ENCODE results near the gene MYMX.

Gene MYMX

GRCh38 chr6:44266347-44266746, 49.6 kb downstream of the MYMX start:
- TF ChIP-seq CTCF (IDR thresholded peaks at IDR 0.05; ENCODE audit: low read depth, low read length, missing control alignments) = no peak
- H3K4me3 ChIP-seq (replicated peaks; ENCODE audit: low read depth, low read length) = no peak overlapping the region
- no peak for DNase-seq (ENCODE audit: extremely low read depth, low read depth)

GRCh38 chr6:44267252-44267651, 50.5 kb downstream of the MYMX start:
- no peak for TF ChIP-seq CTCF (IDR thresholded peaks at IDR 0.05; ENCODE audit: low read depth, low read length, missing control alignments)
- H3K4me3 ChIP-seq (replicated peaks; ENCODE audit: low read depth, low read length) = no peak overlapping the region
- no peak for DNase-seq (ENCODE audit: extremely low read depth, low read depth)
